GM12891 (cell line): ENCODE results near the gene CD48.

Source experiments
- POLR2A ChIP-seq: IDR thresholded peaks from 2 replicates; pipeline ENCODE4 v1.6.1; 2011; ENCODE audit warnings: low read depth, low read length, control low read depth
- POU2F2 ChIP-seq: IDR thresholded peaks from 2 replicates; pipeline ENCODE4 v1.6.1; 2011; ENCODE audit warnings: low read depth, mild to moderate bottlenecking, control low read depth, low read length, moderate library complexity
- SPI1 ChIP-seq: IDR thresholded peaks from 2 replicates; pipeline ENCODE4 v1.6.1; 2011; ENCODE audit warnings: low read depth, low read length, control low read depth
- TAF1 ChIP-seq: IDR thresholded peaks from 2 replicates; pipeline ENCODE4 v1.6.1; 2011; ENCODE audit warnings: low read depth, low read length, control low read depth

DNA sequence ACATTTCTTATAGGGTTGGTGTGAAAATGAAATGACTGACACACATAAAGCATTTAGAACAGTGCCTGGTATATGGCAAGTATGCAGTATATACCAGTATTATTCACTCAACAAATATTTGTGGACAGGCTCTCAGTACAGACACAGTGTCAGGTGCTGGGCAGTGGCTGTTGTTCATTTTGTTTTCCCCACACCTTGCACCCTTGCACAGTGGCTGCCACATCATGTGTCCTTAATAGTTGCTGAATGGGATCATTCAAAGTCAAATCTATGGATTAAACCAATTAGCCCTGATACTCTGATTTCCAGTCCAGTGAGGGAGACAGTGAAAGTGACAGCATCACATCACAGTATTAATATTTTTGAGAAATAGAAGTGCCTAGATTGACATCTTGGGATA, 67.2 kb downstream of the CD48 start:
- TF ChIP-seq TAF1 (no peak), POLR2A (0 out of 2 replicates have a peak, but pooled peaks have one; percentile 11), POU2F2 (no peak), SPI1 (no peak)
